ENCODE measurements around the gene DIS3L2.

The DIS3L2 gene

DNA sequence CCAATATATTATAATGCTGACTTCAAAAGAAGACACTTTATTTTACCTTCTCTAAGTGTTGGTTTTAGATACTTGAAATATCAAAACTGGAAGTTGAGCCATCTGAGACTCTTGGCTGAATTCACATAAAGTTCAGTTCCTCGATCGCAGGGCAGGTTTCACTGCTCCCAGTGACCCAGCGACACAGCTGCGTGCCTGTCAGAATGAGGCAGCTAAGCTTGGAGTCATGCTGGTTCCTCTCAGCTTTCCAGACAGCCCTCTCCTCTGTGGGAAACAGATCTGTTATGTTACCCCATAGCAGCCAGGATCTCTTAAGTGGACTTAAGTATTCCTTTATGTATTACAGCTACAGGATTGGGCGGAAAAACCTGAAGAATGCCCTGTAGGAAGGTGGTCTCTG is 274.2 kb downstream of the DIS3L2 start:
- no peak for TF ChIP-seq CTCF (IDR thresholded peaks at IDR 0.05; ENCODE audit: low read depth, low read length, missing control alignments)
- DNase-seq (ENCODE audit: extremely low read depth, low read depth) = no peak
- H3K4me3 ChIP-seq (replicated peaks; ENCODE audit: low read depth, low read length) = no peak overlapping the region

DNA sequence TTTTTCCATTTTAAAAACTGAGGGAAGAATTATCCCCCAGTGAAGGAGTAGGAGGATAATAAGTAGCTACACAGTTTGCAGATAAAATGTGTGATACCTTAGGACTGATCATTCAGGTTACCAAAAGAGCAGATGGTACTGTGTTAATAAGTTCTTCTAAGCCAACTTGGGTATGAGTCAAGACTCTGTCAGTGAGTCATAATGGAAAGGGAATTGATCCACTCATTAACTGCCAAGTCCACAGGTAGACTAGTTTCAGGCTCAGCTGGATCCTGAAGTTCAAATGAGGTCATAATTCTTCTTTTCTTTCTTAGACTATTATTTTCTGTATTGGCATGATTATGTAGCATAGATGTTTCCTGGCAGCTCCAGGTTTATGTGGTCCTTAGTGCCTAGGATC is 274.7 kb downstream of the DIS3L2 start:
- no peak for TF ChIP-seq CTCF (IDR thresholded peaks at IDR 0.05; ENCODE audit: low read depth, low read length, missing control alignments)
- no peak for DNase-seq (ENCODE audit: extremely low read depth, low read depth)
- H3K4me3 ChIP-seq (replicated peaks; ENCODE audit: low read depth, low read length) = no peak overlapping the region

GRCh38 chr2:232237464-232237863 is 276.0 kb downstream of the DIS3L2 start:
- no peak for TF ChIP-seq CTCF (IDR thresholded peaks at IDR 0.05; ENCODE audit: low read depth, low read length, missing control alignments)
- no peak for DNase-seq (ENCODE audit: extremely low read depth, low read depth)
- no peak overlapping the region for H3K4me3 ChIP-seq (replicated peaks; ENCODE audit: low read depth, low read length)

DNA sequence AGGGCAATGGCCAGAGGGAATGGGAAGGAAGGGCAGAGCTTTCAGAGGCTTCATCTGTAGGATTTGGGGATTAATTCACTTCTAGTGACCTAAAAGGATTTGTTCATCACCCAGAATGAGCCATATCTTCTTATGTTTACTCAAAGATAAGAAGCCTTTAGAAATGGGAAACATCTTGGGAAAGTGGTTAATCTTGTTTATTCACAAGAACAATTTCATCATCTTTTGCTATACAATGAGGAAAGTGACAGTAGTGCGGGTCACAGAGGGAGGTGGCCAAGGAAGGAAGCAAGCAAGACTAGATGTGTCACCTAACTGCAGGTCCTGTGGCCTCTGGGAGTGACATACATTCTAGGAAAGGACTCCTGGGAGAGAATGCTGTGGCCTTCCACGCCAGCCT is 276.6 kb downstream of the DIS3L2 start:
- DNase-seq (ENCODE audit: extremely low read depth, low read depth) = no peak
- TF ChIP-seq CTCF (IDR thresholded peaks at IDR 0.05; ENCODE audit: low read depth, low read length, missing control alignments) = no peak
- no peak overlapping the region for H3K4me3 ChIP-seq (replicated peaks; ENCODE audit: low read depth, low read length)

- no peak for TF ChIP-seq CTCF (IDR thresholded peaks at IDR 0.05; ENCODE audit: low read depth, low read length, missing control alignments)
- DNase-seq (ENCODE audit: extremely low read depth, low read depth) = no peak
- no peak overlapping the region for H3K4me3 ChIP-seq (replicated peaks; ENCODE audit: low read depth, low read length)
These were observed 277.1 kb downstream of the DIS3L2 start for GRCh38 chr2:232238596-232238995.

DNA sequence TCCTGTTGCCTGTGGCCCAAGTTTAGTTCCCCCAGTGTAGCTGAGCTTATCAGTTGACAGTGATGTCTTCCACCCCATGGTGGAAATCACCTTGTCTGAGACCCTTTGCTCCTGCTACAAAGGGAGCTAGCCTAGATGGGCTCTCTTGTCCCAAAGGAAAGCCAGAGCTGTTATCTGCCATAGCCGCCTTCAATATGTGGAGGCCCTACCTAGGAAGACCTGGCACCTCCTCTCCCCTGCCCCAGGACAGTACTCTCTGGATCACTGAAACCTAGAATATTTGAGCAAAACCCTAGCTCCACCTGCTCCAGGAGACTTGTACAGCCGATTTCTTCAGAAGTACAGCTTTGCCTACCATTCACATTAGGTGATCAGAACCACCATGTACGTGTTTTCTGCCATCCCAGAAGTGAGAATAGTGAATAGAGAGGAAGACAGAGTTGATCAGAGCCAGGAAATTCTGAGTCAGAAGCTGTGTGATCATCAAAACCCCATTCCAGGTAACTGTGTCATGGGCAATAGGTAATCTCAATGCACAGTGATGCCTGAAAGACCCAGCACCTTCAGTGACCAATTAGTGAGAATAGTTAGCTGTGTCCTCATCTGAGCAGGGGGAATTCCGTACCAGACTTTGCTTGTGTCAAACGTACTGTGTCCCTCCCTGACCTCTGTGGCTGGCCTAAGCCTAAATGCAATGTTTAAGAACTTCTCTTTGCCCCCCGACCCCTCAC is 278.6 kb downstream of the DIS3L2 start:
- TF ChIP-seq CTCF (IDR thresholded peaks at IDR 0.05; ENCODE audit: low read depth, low read length, missing control alignments) = no peak
- no peak for DNase-seq (ENCODE audit: extremely low read depth, low read depth)

DNA sequence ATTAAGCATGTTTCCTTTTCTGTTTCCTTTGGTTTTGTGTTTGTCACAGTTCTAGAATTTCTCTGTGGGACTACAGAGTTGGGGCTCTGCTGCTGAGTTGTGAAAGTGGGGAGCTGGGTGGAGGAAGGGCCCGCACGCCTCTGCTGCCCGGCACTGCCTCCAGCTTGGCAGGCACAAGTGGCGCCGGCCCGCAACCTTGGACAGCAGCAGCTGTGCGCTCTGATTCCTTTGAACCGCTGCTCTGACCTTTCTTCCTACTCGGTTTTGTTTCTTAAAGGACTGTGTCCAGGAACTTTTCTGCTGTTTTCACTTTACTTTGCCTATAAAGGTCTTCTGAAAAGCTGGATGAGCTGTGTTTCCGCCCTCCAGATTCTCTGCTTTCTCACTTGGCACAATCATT is 279.4 kb downstream of the DIS3L2 start:
- TF ChIP-seq CTCF (IDR thresholded peaks at IDR 0.05; ENCODE audit: low read depth, low read length, missing control alignments) = no peak
- no peak for DNase-seq (ENCODE audit: extremely low read depth, low read depth)
- H3K4me3 ChIP-seq (replicated peaks; ENCODE audit: low read depth, low read length) = no peak overlapping the region

More for the DNA sequence above, 278.6 kb downstream of the DIS3L2 start:
- no peak overlapping the region for H3K4me3 ChIP-seq (replicated peaks; ENCODE audit: low read depth, low read length)

Data from HFF-Myc (cell line).